Liver (tissue), 9 donors: ENCODE measurements around the gene ATL1. TPM values are rescaled to one million over a fixed set of nuclear protein-coding genes. Genes with fewer than 3 reads are reported as not detected.

Experiments used
- DNase-seq: peaks from one replicate; pipeline ENCODE4 v3.0.0-alpha.2; 2017; ENCODE audit warnings: low spot score
- H3K27ac ChIP-seq, 2 donors: one replicate each; pipeline ENCODE4 v1.7.0; 2013; ENCODE audit warnings: inconsistent platforms in 2 of 2, low read length in 2 of 2, control low read depth in 1 of 2, low read depth in 1 of 2, mild to moderate bottlenecking in 1 of 2
- H3K27me3 ChIP-seq, 4 donors: one replicate each; pipeline versions ENCODE4 v1.6.1 to v1.7.0; 2013; ENCODE audit warnings: low read length in 3 of 4, inconsistent platforms in 1 of 4, mild to moderate bottlenecking in 1 of 4, moderate library complexity in 1 of 4; ENCODE audit not compliant: control insufficient read depth in 4 of 4, insufficient read depth in 4 of 4
- H3K36me3 ChIP-seq, 4 donors: one replicate each; pipeline versions ENCODE4 v1.6.1 to v1.7.0; 2013; ENCODE audit warnings: low read length in 3 of 4, mild to moderate bottlenecking in 3 of 4, low read depth in 1 of 4, moderate library complexity in 1 of 4; ENCODE audit not compliant: control insufficient read depth in 4 of 4, insufficient read depth in 3 of 4
- H3K4me1 ChIP-seq, 4 donors: one replicate each; pipeline versions ENCODE4 v1.6.1 to v1.7.0; 2013; ENCODE audit warnings: low read length in 3 of 4, mild to moderate bottlenecking in 3 of 4, moderate library complexity in 1 of 4; ENCODE audit not compliant: control insufficient read depth in 4 of 4, insufficient read depth in 4 of 4
- H3K4me3 ChIP-seq, 3 donors: one replicate each; pipeline versions ENCODE4 v1.6.1 to v1.7.0; 2013; ENCODE audit warnings: low read length in 3 of 3, control low read depth in 1 of 3, low read depth in 1 of 3, mild to moderate bottlenecking in 1 of 3
- H3K9ac ChIP-seq, 2 donors: one replicate each; pipeline ENCODE4 v1.7.0; 2013; ENCODE audit warnings: low read length in 2 of 2, mild to moderate bottlenecking in 2 of 2, moderate library complexity in 2 of 2, control low read depth in 1 of 2, low read depth in 1 of 2
- H3K9me3 ChIP-seq, 4 donors: one replicate each; pipeline versions ENCODE4 v1.6.1 to v1.7.0; 2013; ENCODE audit warnings: low read length in 3 of 4; ENCODE audit not compliant: control insufficient read depth in 4 of 4
- ATF3 ChIP-seq: IDR thresholded peaks from 2 replicates; pipeline ENCODE4 v1.6.1; 2016; ENCODE audit warnings: antibody characterized with exemption
- CTCF ChIP-seq: fragments of 150-350 bp; IDR thresholded peaks from 2 replicates; pipeline ENCODE4 v1.5.1; 2017; ENCODE audit warnings: improper control_type of control experiment, low read depth, low read length; ENCODE audit not compliant: missing input control
- EGR1 ChIP-seq, 2 donors: IDR thresholded peaks; 2 replicates each; pipeline ENCODE4 v1.6.1; 2016 to 2018; ENCODE audit warnings: antibody characterized with exemption in 2 of 2, low read depth in 2 of 2
- FOXA2 ChIP-seq: IDR thresholded peaks from 2 replicates; pipeline ENCODE4 v1.6.1; 2016; ENCODE audit warnings: antibody characterized with exemption
- GABPA ChIP-seq, 2 donors: IDR thresholded peaks in 1 of 2; conservative IDR thresholded peaks in 1 of 2; 2 replicates each; pipeline ENCODE4 v1.6.1; 2016; ENCODE audit warnings: antibody characterized with exemption in 2 of 2, mild to moderate bottlenecking in 1 of 2, moderate library complexity in 1 of 2
- HNF4A ChIP-seq, 2 donors: conservative IDR thresholded peaks; 2 replicates each; pipeline ENCODE4 v1.6.1; 2016; ENCODE audit warnings: antibody characterized with exemption in 2 of 2, mild to moderate bottlenecking in 2 of 2
- HNF4G ChIP-seq: IDR thresholded peaks from 2 replicates; pipeline ENCODE4 v1.6.1; 2016; ENCODE audit warnings: antibody characterized with exemption
- JUND ChIP-seq, 2 donors: IDR thresholded peaks; 2 replicates each; pipeline ENCODE4 v1.6.1; 2016; ENCODE audit warnings: antibody characterized with exemption in 2 of 2
- MAX ChIP-seq: IDR thresholded peaks from 2 replicates; pipeline ENCODE4 v1.6.1; 2016; ENCODE audit warnings: antibody characterized with exemption
- NR2F2 ChIP-seq: IDR thresholded peaks from 2 replicates; pipeline ENCODE4 v1.6.1; 2016; ENCODE audit warnings: antibody characterized with exemption
- RAD21 ChIP-seq, 2 donors: IDR thresholded peaks; 2 replicates each; pipeline ENCODE4 v1.6.1; 2016; ENCODE audit warnings: antibody characterized with exemption in 2 of 2, mild to moderate bottlenecking in 2 of 2
- REST ChIP-seq: IDR thresholded peaks from 2 replicates; pipeline ENCODE4 v1.6.1; 2016; ENCODE audit warnings: antibody characterized with exemption, mild to moderate bottlenecking
- RXRA ChIP-seq, 2 donors: IDR thresholded peaks; 2 replicates each; pipeline ENCODE4 v1.6.1; 2017 to 2018; ENCODE audit warnings: antibody characterized with exemption in 2 of 2, mild to moderate bottlenecking in 1 of 2
- SP1 ChIP-seq: IDR thresholded peaks from 2 replicates; pipeline ENCODE4 v1.6.1; 2018; ENCODE audit warnings: antibody characterized with exemption, mild to moderate bottlenecking
- TAF1 ChIP-seq: conservative IDR thresholded peaks from 2 replicates; pipeline ENCODE4 v1.6.1; 2016; ENCODE audit warnings: antibody characterized with exemption, mild to moderate bottlenecking
- YY1 ChIP-seq: IDR thresholded peaks from 2 replicates; pipeline ENCODE4 v1.6.1; 2016; ENCODE audit warnings: antibody characterized with exemption, mild to moderate bottlenecking
- ZBTB33 ChIP-seq: IDR thresholded peaks from 2 replicates; pipeline ENCODE4 v1.6.1; 2016; ENCODE audit warnings: antibody characterized with exemption
- WGBS: extraction: QIAGEN DNeasy Blood & Tissue Kit; methylation state at CpG from one replicate; pipeline ENCODE4 v1.1.7; 2013; 5-methylcytosine and 5-hydroxymethylcytosine counted together
- polyA plus RNA-seq, 2 donors: library from polyadenylated mRNA; stranded (reverse) in 1 of 2; unstranded in 1 of 2; fragments of 200-250 nt in 1 of 2; fragments of >200 nt in 1 of 2; fragmentation: Nextera tagmentation in 1 of 2; extraction: Ambion mirVana in 1 of 2; gene quantifications; one replicate each; pipeline versions ENCODE4 v1.2.1 to v1.2.3, GENCODE V29; 2013 to 2015
- total RNA-seq, 2 donors: library from RNA; depleted of rRNA; stranded (reverse); fragments of >200 nt; gene quantifications; one replicate each; pipeline ENCODE4 v1.2.3, GENCODE V29; 2014
- donor health status: healthy.
- donor health status: healthy.
- donor health status: healthy.
- donor health status: healthy.
- donor health status: healthy.

The ATL1 gene
- total and polyA plus RNA-seq, 4 donors, result 0.17 to 0.79 (median 0.47) TPM

- H3K9ac ChIP-seq, result no peak overlapping the region
- 92% methylated on average over 1 of the region's 1 CpG for WGBS
- no peak for DNase-seq
- H3K4me3 ChIP-seq, result no peak overlapping the region
- H3K36me3 ChIP-seq, result no peaks in the 10 kb centered on the region
- no peak for TF ChIP-seq ATF3
- no peak for TF ChIP-seq YY1
- no peak for TF ChIP-seq TAF1
- TF ChIP-seq HNF4G, result no peak
- no peak for TF ChIP-seq ZBTB33
- TF ChIP-seq CTCF, result no peak
- no peak for TF ChIP-seq SP1
- TF ChIP-seq MAX, result no peak
- TF ChIP-seq EGR1 (IDR thresholded peaks at IDR 0.05; ENCODE audit: low read depth in 2 of 2), result no peak
- TF ChIP-seq REST, result no peak
- TF ChIP-seq RAD21 (IDR thresholded peaks at IDR 0.05), result no peak
- no peak for TF ChIP-seq RXRA (IDR thresholded peaks at IDR 0.05)
- no peak for TF ChIP-seq GABPA (IDR thresholded peaks at IDR 0.05 in 1 of 2, conservative IDR thresholded peaks at IDR 0.05 in 1 of 2)
- no peak for TF ChIP-seq HNF4A (conservative IDR thresholded peaks at IDR 0.05)
- no peak for TF ChIP-seq JUND (IDR thresholded peaks at IDR 0.05)
- no peak for TF ChIP-seq FOXA2
- TF ChIP-seq NR2F2, result no peak
- no peaks in the 10 kb centered on the region for H3K9me3 ChIP-seq
- no peaks in the 10 kb centered on the region for H3K27me3 ChIP-seq
- H3K27ac ChIP-seq, result no peak overlapping the region
- no peaks in the 10 kb centered on the region for H3K4me1 ChIP-seq
Observed at GRCh38 chr14:50607761-50608160, 47.8 kb downstream of the ATL1 start.
